Nephron progenitor cell (in vitro differentiated cells): ENCODE data around the gene IL17B.

ENCODE experiments used
- DNase-seq: peaks from one replicate; pipeline ENCODE4 v3.0.0; 2021
- H3K27ac Mint-ChIP-seq: 2 replicates; pipeline ENCODE4 v1.8.0; 2021; ENCODE audit warnings: mild to moderate bottlenecking, moderate library complexity, mixed read lengths
- H3K27me3 Mint-ChIP-seq: 2 replicates; pipeline ENCODE4 v1.8.0; 2021; ENCODE audit warnings: mild to moderate bottlenecking, low read depth, mixed read lengths; ENCODE audit not compliant: poor library complexity
- H3K36me3 Mint-ChIP-seq: 2 replicates; pipeline ENCODE4 v1.8.0; 2021; ENCODE audit warnings: low read depth, mixed read lengths
- H3K4me1 Mint-ChIP-seq: 2 replicates; pipeline ENCODE4 v1.8.0; 2021; ENCODE audit warnings: mixed read lengths
- H3K4me3 Mint-ChIP-seq: 2 replicates; pipeline ENCODE4 v1.8.0; 2021; ENCODE audit warnings: mild to moderate bottlenecking, moderate library complexity, mixed read lengths
- H3K9me3 Mint-ChIP-seq: 2 replicates; pipeline ENCODE4 v1.8.0; 2021; ENCODE audit warnings: mild to moderate bottlenecking, moderate library complexity, mixed read lengths
- CTCF ChIP-seq: fragments of 200-600 bp; sonication (generic); IDR thresholded peaks from 2 replicates; pipeline ENCODE4 v1.5.0; 2021; ENCODE audit warnings: antibody characterized with exemption

Gene IL17B

GRCh38 chr5:149379818-149380374 is 804 bp upstream of the IL17B start:
- no peak for TF ChIP-seq CTCF
- Mint-ChIP-seq H3K9me3 (no peaks in the 10 kb centered on the region), H3K36me3 (no peaks in the 10 kb centered on the region), H3K27ac (no peak overlapping the region), H3K4me3 (no peak overlapping the region), H3K4me1 (peaks cover 59% of the 10 kb centered on the region), H3K27me3 (peaks cover 6% of the 10 kb centered on the region)
- no peak for DNase-seq

- Mint-ChIP-seq H3K36me3 (no peaks in the 10 kb centered on the region), H3K4me3 (no peak overlapping the region), H3K9me3 (no peaks in the 10 kb centered on the region), H3K27me3 (peaks cover 6% of the 10 kb centered on the region), H3K4me1 (peaks cover 45% of the 10 kb centered on the region), H3K27ac (peak overlapping the region; percentile 75)
- DNase-seq: no peak
- no peak for TF ChIP-seq CTCF
Measured at GRCh38 chr5:149378241-149378820, 761 bp downstream of the IL17B start.

DNA sequence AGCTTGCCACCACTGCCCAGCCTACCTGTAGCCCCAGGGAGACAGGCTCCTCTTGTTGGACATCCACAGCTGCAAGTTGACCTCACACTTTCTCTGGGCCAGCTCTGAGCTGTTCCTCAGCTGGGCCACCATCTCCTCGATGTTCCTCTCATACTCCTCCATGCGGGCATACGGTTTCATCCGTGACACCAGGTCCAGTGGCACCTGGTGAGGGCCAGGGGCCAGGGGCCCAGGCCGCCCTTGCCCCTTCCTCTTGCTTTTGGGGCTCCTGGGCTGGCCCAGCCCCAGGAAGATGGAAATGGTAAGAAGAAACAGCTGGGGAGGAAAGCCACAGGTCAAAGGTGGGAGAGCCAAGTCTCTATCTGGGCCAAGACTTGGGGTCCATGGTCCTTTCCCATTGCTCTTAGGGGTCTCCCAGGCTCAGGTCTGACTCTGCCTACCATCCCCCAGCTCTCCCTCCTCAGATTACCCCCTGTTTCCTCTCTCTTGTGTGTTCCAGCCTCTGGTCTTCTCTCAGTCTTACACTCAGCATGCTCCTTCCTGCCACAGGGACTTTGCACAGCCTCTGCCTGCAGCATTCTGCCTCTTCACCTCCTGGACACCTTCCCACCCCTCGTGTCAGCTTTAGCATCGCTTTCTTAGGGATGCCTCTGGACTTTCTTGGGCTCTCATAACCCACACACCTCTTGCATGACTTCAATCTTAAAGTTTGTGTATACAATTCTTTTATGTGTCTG is 2.2 kb downstream of the IL17B start:
- H3K4me3 Mint-ChIP-seq: no peak overlapping the region

GRCh38 chr5:149376104-149376503 is 3.0 kb downstream of the IL17B start:
- Mint-ChIP-seq H3K9me3 (no peaks in the 10 kb centered on the region), H3K36me3 (no peaks in the 10 kb centered on the region), H3K27me3 (peaks cover 6% of the 10 kb centered on the region), H3K4me1 (peaks cover 28% of the 10 kb centered on the region), H3K27ac (no peak overlapping the region), H3K4me3 (no peak overlapping the region)
- no peak for DNase-seq
- no peak for TF ChIP-seq CTCF

More for the DNA sequence above, 2.2 kb downstream of the IL17B start:
- no peaks in the 10 kb centered on the region for H3K36me3 Mint-ChIP-seq
- no peaks in the 10 kb centered on the region for H3K9me3 Mint-ChIP-seq
- H3K27ac Mint-ChIP-seq: no peak overlapping the region
- peaks cover 7% of the 10 kb centered on the region for H3K27me3 Mint-ChIP-seq
- TF ChIP-seq CTCF: no peak
- DNase-seq: no peak
- peaks cover 31% of the 10 kb centered on the region for H3K4me1 Mint-ChIP-seq

- H3K27me3 Mint-ChIP-seq: peaks cover 6% of the 10 kb centered on the region
- no peak for DNase-seq
- no peaks in the 10 kb centered on the region for H3K9me3 Mint-ChIP-seq
- H3K4me3 Mint-ChIP-seq: no peak overlapping the region
- peaks cover 21% of the 10 kb centered on the region for H3K4me1 Mint-ChIP-seq
- no peaks in the 10 kb centered on the region for H3K36me3 Mint-ChIP-seq
- no peak for TF ChIP-seq CTCF
- H3K27ac Mint-ChIP-seq: no peak overlapping the region
Measured at GRCh38 chr5:149375434-149375833, 3.7 kb downstream of the IL17B start.
